Panc1 (cell line): ENCODE data around the gene STRIP1.

Source experiments
- CTCF ChIP-seq: fragments of 450-650 bp; IDR thresholded peaks from 2 replicates; pipeline ENCODE4 v1.5.1; 2017; ENCODE audit warnings: mild to moderate bottlenecking
- POLR2AphosphoS5 ChIP-seq: IDR thresholded peaks from 2 replicates; pipeline ENCODE4 v1.6.1; 2012; ENCODE audit warnings: mild to moderate bottlenecking, low read depth, low read length, moderate library complexity

GRCh38 chr1:110057963-110058518 lies 23.6 kb downstream of the STRIP1 start:
- no peak for TF ChIP-seq CTCF
- no peak for TF ChIP-seq POLR2AphosphoS5
